Tibial nerve (tissue), 3 donors: ENCODE data around the gene NXPE4.

ENCODE experiments used
- POLR2A ChIP-seq, 2 donors: fragments of 450-650 bp; IDR thresholded peaks; one replicate each; pipeline ENCODE4 v1.6.1; 2017; ENCODE audit warnings: antibody characterized with exemption in 2 of 2, mild to moderate bottlenecking in 2 of 2, moderate library complexity in 2 of 2
- TF ChIP-seq, protein P1 (sequence below), 5 experiments: fragments of 200-600 bp in 3 of 5; fragments of 450-650 bp in 2 of 5; sonication (generic) in 3 of 5; IDR thresholded peaks; one replicate each; pipeline ENCODE4 v1.5.1; 2016 to 2019; ENCODE audit warnings: antibody characterized with exemption in 5 of 5, mild to moderate bottlenecking in 3 of 5, moderate library complexity in 2 of 5

DNA sequence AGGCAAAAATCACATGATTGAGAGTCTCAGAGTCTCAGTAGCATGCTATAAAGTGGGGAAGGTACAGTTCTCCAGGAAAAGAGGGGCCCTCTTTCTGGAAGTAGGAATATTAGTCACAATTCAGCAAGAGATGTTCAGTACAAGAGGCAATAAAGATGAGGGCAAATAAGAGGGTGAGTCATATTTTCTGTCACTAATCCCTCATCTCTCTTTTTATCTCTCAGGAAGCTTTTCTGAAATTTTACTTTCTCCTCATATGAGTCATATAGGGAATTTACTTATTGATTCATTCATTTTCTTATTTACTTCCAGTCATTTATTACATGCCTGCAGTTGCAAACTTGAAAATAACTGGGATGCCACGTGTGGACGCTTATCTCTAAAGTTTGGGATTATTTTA lies 32.5 kb downstream of the NXPE4 start:
- TF ChIP-seq POLR2A (IDR thresholded peaks at IDR 0.05), result no peak
- TF ChIP-seq, protein P1, sequence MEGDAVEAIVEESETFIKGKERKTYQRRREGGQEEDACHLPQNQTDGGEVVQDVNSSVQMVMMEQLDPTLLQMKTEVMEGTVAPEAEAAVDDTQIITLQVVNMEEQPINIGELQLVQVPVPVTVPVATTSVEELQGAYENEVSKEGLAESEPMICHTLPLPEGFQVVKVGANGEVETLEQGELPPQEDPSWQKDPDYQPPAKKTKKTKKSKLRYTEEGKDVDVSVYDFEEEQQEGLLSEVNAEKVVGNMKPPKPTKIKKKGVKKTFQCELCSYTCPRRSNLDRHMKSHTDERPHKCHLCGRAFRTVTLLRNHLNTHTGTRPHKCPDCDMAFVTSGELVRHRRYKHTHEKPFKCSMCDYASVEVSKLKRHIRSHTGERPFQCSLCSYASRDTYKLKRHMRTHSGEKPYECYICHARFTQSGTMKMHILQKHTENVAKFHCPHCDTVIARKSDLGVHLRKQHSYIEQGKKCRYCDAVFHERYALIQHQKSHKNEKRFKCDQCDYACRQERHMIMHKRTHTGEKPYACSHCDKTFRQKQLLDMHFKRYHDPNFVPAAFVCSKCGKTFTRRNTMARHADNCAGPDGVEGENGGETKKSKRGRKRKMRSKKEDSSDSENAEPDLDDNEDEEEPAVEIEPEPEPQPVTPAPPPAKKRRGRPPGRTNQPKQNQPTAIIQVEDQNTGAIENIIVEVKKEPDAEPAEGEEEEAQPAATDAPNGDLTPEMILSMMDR (IDR thresholded peaks at IDR 0.05), result no peak
